HG03097 (cell line): ENCODE results near the gene CD24.
"Not testable (repeated sequence)": the region's sequence is repeated elsewhere in the genome, so short reads cannot be mapped to it uniquely, and the experiment has no call there.

Experiments used
- ATAC-seq: cut with Tn5 transposase; IDR thresholded peaks from one replicate; pipeline ENCODE4 v1.9.1; 2021; ENCODE audit not compliant: unreplicated experiment, low FRiP score

The CD24 gene

GRCh38 chr6:106970769-106971168 is 3.8 kb downstream of the CD24 start:
- not testable (repeated sequence) for ATAC-seq

- ATAC-seq = no peak
Observed at GRCh38 chr6:106967936-106968555, 6.5 kb downstream of the CD24 start.

GRCh38 chr6:106966671-106967640 is 7.6 kb downstream of the CD24 start:
- no peak for ATAC-seq

GRCh38 chr6:106966229-106966628 is 8.3 kb downstream of the CD24 start:
- no peak for ATAC-seq

- no peak for ATAC-seq
Observed at GRCh38 chr6:106964954-106965353, 9.6 kb downstream of the CD24 start.

GRCh38 chr6:106964099-106964498 is 10.4 kb downstream of the CD24 start:
- no peak for ATAC-seq

GRCh38 chr6:106963544-106963943 is 11.0 kb downstream of the CD24 start:
- ATAC-seq = no peak

- no peak for ATAC-seq
Observed at GRCh38 chr6:106961801-106962200, 12.7 kb downstream of the CD24 start.

- ATAC-seq = no peak
Observed at GRCh38 chr6:106961136-106961535, 13.4 kb downstream of the CD24 start.

- no peak for ATAC-seq
Observed at GRCh38 chr6:106959985-106960384, 14.5 kb downstream of the CD24 start.

- no peak for ATAC-seq
Observed at GRCh38 chr6:106939848-106940247, 34.7 kb downstream of the CD24 start.

- ATAC-seq = no peak
Observed at GRCh38 chr6:106939208-106939607, 35.3 kb downstream of the CD24 start.

- no peak for ATAC-seq
Observed at GRCh38 chr6:106927531-106928398, 46.8 kb downstream of the CD24 start.

GRCh38 chr6:106925948-106926347 is 48.6 kb downstream of the CD24 start:
- no peak for ATAC-seq

- ATAC-seq = no peak
Observed at GRCh38 chr6:106924694-106925523, 49.6 kb downstream of the CD24 start.

GRCh38 chr6:106922626-106923025 is 51.9 kb downstream of the CD24 start:
- no peak for ATAC-seq
